A549 (cell line): ENCODE results near the gene CFAP100. TPM values are rescaled to one million over a fixed set of nuclear protein-coding genes. Genes with fewer than 3 reads are reported as not detected.

Source experiments
- ATAC-seq, 2 experiments: fragments of 200-7000 bp in 1 of 2; fragments of >200 bp in 1 of 2; cut with Nextera tagmentation in 1 of 2; cut with Tn5 transposase in 1 of 2; 3 replicates each; pipeline versions ENCODE4 v1.8.0 to v1.9.1; 2018 to 2020; ENCODE audit warnings: mild to moderate bottlenecking in 1 of 2, moderate library complexity in 1 of 2
- CTCF ChIA-PET: fragments of 300-600 bp; sonication (Branson Sonifier 250); formaldehyde crosslinking; extraction: SDS; loops from one replicate; lab custom pipeline; 2021; ENCODE audit warnings: antibody characterized with exemption, inconsistent platforms; lab: Yijun Ruan, JAX
- POLR2A ChIA-PET: fragments of 350-600 bp; formaldehyde crosslinking; extraction: SDS; loops from one replicate; lab custom pipeline; 2021; ENCODE audit warnings: antibody characterized with exemption, inconsistent platforms; lab: Yijun Ruan, JAX
- DNase-seq, 2 experiments: peaks; one replicate each; pipeline versions ENCODE4 v3.0.0 to v3.0.0-alpha.2; 2011 to 2016; ENCODE audit warnings: low read depth in 1 of 2, low spot score in 1 of 2
- FAIRE-seq: peaks from 2 replicates; lab custom pipeline; 2011; peaks lifted over from hg19 to GRCh38; lab: Jason Lieb, UNC
- H3K27ac ChIP-seq, 2 experiments: fragments of >200 bp; sonication (Bioruptor Twin); formaldehyde crosslinking; 3 replicates each; pipeline ENCODE4 v1.5.1; 2016 to 2017
- H3K4me1 ChIP-seq: fragments of >200 bp; sonication (Bioruptor Twin); formaldehyde crosslinking; 3 replicates; pipeline ENCODE4 v1.6.1; 2016
- H3K4me2 ChIP-seq: fragments of >200 bp; sonication (Bioruptor Twin); formaldehyde crosslinking; 3 replicates; pipeline ENCODE4 v1.6.1; 2016
- H3K4me3 ChIP-seq: fragments of >200 bp; sonication (Bioruptor Twin); formaldehyde crosslinking; 3 replicates; pipeline ENCODE4 v1.5.1; 2016
- H3K9me3 ChIP-seq: fragments of >200 bp; sonication (Bioruptor Twin); formaldehyde crosslinking; 3 replicates; pipeline ENCODE4 v1.6.1; 2016
- CBX2 ChIP-seq: fragments of 200-600 bp; sonication (generic); IDR thresholded peaks from 2 replicates; pipeline ENCODE4 v1.6.1; 2016; ENCODE audit warnings: low read depth, mild to moderate bottlenecking, borderline replicate concordance
- CBX8 ChIP-seq: fragments of 200-600 bp; sonication (generic); IDR thresholded peaks from 2 replicates; pipeline ENCODE4 v1.6.1; 2016
- CEBPB ChIP-seq, 2 experiments: fragments of >200 bp in 1 of 2; sonication (Bioruptor Twin) in 1 of 2; formaldehyde crosslinking in 1 of 2; IDR thresholded peaks; 2 replicates each; pipeline ENCODE4 v1.6.1; 2012 to 2016
- CHD2 ChIP-seq: fragments of 150-350 bp; IDR thresholded peaks from 2 replicates; pipeline ENCODE4 v1.6.1; 2014; ENCODE audit warnings: low read length; ENCODE audit not compliant: partially characterized antibody
- ESRRA ChIP-seq: fragments of 150-350 bp; IDR thresholded peaks from 2 replicates; pipeline ENCODE4 v1.6.1; 2014; ENCODE audit warnings: mild to moderate bottlenecking, low read length, borderline replicate concordance
- FOSL2 ChIP-seq, 2 experiments: fragments of 450-650 bp in 1 of 2; fragments of >200 bp in 1 of 2; sonication (Bioruptor Twin) in 1 of 2; formaldehyde crosslinking; IDR thresholded peaks; 2 replicates each; pipeline versions ENCODE4 v1.5.0 to v1.6.1; 2016 to 2020; ENCODE audit warnings: mild to moderate bottlenecking in 1 of 2, moderate library complexity in 1 of 2
- GATA3 ChIP-seq: IDR thresholded peaks from 2 replicates; pipeline ENCODE4 v1.6.1; 2012; ENCODE audit warnings: borderline replicate concordance
- HDAC2 ChIP-seq: fragments of 200-600 bp; sonication (generic); IDR thresholded peaks from 2 replicates; pipeline ENCODE4 v1.6.1; 2016
- JUN ChIP-seq, 2 experiments: fragments of >200 bp; sonication (Bioruptor Twin); formaldehyde crosslinking; IDR thresholded peaks; 2 replicates in 1 of 2; 3 replicates in 1 of 2; pipeline ENCODE4 v1.6.1; 2016 to 2017
- MAFK ChIP-seq: fragments of 450-650 bp; IDR thresholded peaks from 2 replicates; pipeline ENCODE4 v1.6.1; 2014; ENCODE audit not compliant: partially characterized antibody
- NFE2L2 ChIP-seq: fragments of 150-350 bp; conservative IDR thresholded peaks from 2 replicates; pipeline ENCODE4 v1.6.1; 2014; ENCODE audit warnings: low read length
- NPAS2 ChIP-seq: fragments of 250-450 bp; sonication (Bioruptor Pico); IDR thresholded peaks from 2 replicates; pipeline ENCODE4 v1.8.0; 2022; ENCODE audit warnings: mild to moderate bottlenecking, moderate library complexity, borderline replicate concordance
- NR3C1 ChIP-seq: fragments of >200 bp; sonication (Bioruptor Twin); formaldehyde crosslinking; IDR thresholded peaks from 3 replicates; pipeline ENCODE4 v1.6.1; 2017
- RAD21 ChIP-seq, 2 experiments: fragments of >200 bp in 1 of 2; sonication (Bioruptor Twin) in 1 of 2; formaldehyde crosslinking in 1 of 2; IDR thresholded peaks in 1 of 2; conservative IDR thresholded peaks in 1 of 2; 2 replicates in 1 of 2; 3 replicates in 1 of 2; pipeline ENCODE4 v1.6.1; 2012 to 2018; ENCODE audit warnings: inconsistent platforms in 1 of 2
- RCOR1 ChIP-seq: fragments of 150-350 bp; IDR thresholded peaks from 2 replicates; pipeline ENCODE4 v1.6.1; 2014; ENCODE audit warnings: antibody characterized with exemption, low read length, low read depth
- RFX5 ChIP-seq: fragments of 450-650 bp; IDR thresholded peaks from 2 replicates; pipeline ENCODE4 v1.7.1; 2014; ENCODE audit warnings: antibody characterized with exemption, mild to moderate bottlenecking, moderate library complexity
- RNF2 ChIP-seq: fragments of 200-600 bp; sonication (generic); IDR thresholded peaks from 2 replicates; pipeline ENCODE4 v1.6.1; 2016; ENCODE audit warnings: low read depth, mild to moderate bottlenecking, antibody characterized with exemption, moderate library complexity, borderline replicate concordance
- SMC3 ChIP-seq: fragments of >200 bp; sonication (Bioruptor Twin); formaldehyde crosslinking; IDR thresholded peaks from 3 replicates; pipeline ENCODE4 v1.6.1; 2018; ENCODE audit warnings: inconsistent platforms
- TFCP2L1 ChIP-seq: fragments of 250-450 bp; sonication (Bioruptor Pico); IDR thresholded peaks from 2 replicates; pipeline ENCODE4 v1.5.0; 2021; ENCODE audit warnings: mild to moderate bottlenecking
- ZC3H11A ChIP-seq: fragments of 450-650 bp; IDR thresholded peaks from 2 replicates; pipeline ENCODE4 v1.6.1; 2014; ENCODE audit warnings: antibody characterized with exemption, mild to moderate bottlenecking
- ZFP36 ChIP-seq: fragments of 450-650 bp; IDR thresholded peaks from 2 replicates; pipeline ENCODE4 v1.6.1; 2014; ENCODE audit warnings: borderline replicate concordance; ENCODE audit not compliant: partially characterized antibody
- WGBS: methylation state at CpG from one replicate; pipeline ENCODE4 v1.1.6; 2017; ENCODE audit errors: missing lambda C conversion rate; 5-methylcytosine and 5-hydroxymethylcytosine counted together
- polyA plus RNA-seq, 4 experiments: library from polyadenylated mRNA; depleted of rRNA in 3 of 4; stranded (reverse); fragments of >200 nt; fragmentation: RNase III in 1 of 4; extraction: RNeasy Plus Mini Kit Qiagen cat#74134 plus additional on column Dnase treatment in 1 of 4; gene quantifications; 2 replicates in 3 of 4; 3 replicates in 1 of 4; pipeline ENCODE4 v1.2.3, GENCODE V29; 2011 to 2017
- TF ChIP-seq, protein P1 (sequence below): IDR thresholded peaks from 2 replicates; pipeline ENCODE4 v1.6.1; 2012; ENCODE audit warnings: low read depth, borderline replicate concordance
- TF ChIP-seq, protein P2 (sequence below): IDR thresholded peaks from 2 replicates; pipeline ENCODE4 v1.6.1; 2012
- TF ChIP-seq, protein P3 (sequence below): fragments of >200 bp; sonication (Bioruptor Twin); formaldehyde crosslinking; IDR thresholded peaks from 2 replicates; pipeline ENCODE4 v1.6.1; 2016

Gene CFAP100
- polyA plus RNA-seq, 2 of the 4 experiments (the other 2 are of a cell fraction) = not detected

DNA sequence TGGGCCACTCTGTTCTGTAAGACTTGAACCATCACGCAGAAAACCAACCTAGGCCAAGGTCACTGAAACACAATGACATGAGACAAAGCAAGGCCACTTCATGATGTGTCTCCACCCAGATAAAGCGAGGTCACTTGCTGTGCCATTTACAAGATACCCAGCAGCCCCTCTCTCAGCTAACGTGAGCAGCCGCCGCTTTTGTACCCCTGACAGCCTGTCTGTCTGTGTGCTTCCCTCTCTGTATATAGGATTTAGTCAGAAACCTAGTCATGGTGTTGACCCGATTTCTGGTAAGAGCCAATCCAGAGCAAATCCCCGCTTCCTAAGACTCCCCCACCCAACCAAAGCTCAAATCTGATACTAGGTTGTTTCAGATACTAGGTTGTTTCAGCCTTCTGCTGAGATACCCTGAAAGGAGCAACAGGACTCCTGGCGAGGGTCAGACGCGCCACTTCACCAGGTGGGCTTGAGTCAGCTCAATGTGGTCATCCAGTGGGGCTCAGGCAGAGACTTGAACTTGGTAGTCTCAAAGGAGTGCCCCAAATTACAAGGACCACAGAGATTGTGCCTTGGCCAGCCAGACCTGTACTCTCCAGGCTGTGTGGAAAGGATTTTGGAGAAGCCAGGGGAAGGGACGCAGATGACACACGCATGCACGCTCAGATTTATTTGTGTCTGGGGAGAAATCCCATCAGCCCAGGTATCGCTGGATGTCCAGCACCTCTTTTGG lies 84.0 kb downstream of the CFAP100 start:
- Histone ChIP-seq H3K4me1 (peaks cover 5% of the 10 kb centered on the region; the same call in 2 of the 3 replicates), H3K27ac (no peak overlapping the region), H3K9me3 (no peaks in the 10 kb centered on the region), H3K4me2 (no peak overlapping the region), H3K4me3 (no peak overlapping the region)
- TF ChIP-seq MAFK = no peak
- TF ChIP-seq RCOR1 = no peak
- TF ChIP-seq RNF2 = no peak
- no peak for TF ChIP-seq CBX8
- TF ChIP-seq, protein P1, sequence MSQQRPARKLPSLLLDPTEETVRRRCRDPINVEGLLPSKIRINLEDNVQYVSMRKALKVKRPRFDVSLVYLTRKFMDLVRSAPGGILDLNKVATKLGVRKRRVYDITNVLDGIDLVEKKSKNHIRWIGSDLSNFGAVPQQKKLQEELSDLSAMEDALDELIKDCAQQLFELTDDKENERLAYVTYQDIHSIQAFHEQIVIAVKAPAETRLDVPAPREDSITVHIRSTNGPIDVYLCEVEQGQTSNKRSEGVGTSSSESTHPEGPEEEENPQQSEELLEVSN = no peak
- TF ChIP-seq HDAC2 = no peak
- no peak for TF ChIP-seq ZC3H11A
- no peak for TF ChIP-seq CBX2
- no peak for TF ChIP-seq CEBPB (IDR thresholded peaks at IDR 0.05)
- TF ChIP-seq, protein P2, sequence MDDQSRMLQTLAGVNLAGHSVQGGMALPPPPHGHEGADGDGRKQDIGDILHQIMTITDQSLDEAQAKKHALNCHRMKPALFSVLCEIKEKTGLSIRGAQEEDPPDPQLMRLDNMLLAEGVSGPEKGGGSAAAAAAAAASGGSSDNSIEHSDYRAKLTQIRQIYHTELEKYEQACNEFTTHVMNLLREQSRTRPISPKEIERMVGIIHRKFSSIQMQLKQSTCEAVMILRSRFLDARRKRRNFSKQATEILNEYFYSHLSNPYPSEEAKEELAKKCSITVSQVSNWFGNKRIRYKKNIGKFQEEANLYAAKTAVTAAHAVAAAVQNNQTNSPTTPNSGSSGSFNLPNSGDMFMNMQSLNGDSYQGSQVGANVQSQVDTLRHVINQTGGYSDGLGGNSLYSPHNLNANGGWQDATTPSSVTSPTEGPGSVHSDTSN = no peak
- no peak for TF ChIP-seq ESRRA
- TF ChIP-seq JUN (IDR thresholded peaks at IDR 0.05) = no peak
- TF ChIP-seq, protein P3, sequence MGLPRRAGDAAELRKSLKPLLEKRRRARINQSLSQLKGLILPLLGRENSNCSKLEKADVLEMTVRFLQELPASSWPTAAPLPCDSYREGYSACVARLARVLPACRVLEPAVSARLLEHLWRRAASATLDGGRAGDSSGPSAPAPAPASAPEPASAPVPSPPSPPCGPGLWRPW = no peak
- TF ChIP-seq SMC3 = no peak
- TF ChIP-seq CHD2 = no peak
- TF ChIP-seq NR3C1 = no peak
- TF ChIP-seq TFCP2L1 (CRISPR knock-in tag) = no peak
- POLR2A ChIA-PET = no interaction called here
- DNase-seq (no peak), FAIRE-seq (no peak), ATAC-seq (no peak)
- CTCF ChIA-PET = no interaction called here
- WGBS = 92% methylated on average over 9 of the region's 14 CpGs

DNA sequence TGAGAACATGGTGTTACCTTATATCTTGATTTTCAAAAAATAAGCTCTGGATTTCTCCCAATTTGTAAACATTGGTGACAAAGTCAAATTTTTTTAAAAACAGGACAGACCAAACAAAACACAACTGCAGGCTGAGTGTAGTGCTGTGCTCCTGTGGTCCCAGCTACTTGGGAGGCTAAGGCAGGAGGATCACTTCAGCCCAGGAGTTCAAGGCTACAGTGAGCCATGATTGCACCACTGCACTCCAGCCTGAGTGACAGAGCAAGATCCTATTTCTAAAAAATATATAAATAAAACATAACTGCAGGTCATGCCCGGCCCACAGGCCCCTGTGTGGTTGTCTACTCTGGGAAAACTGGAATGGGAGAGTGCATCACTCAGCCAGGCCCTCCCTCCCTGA lies 84.9 kb downstream of the CFAP100 start:
- no peaks in the 10 kb centered on the region for H3K9me3 ChIP-seq
- 0 out of 3 replicates have a peak, but pooled peaks cover 3% of the 10 kb centered on the region for H3K4me1 ChIP-seq
- no peak for TF ChIP-seq RCOR1
- no peak for TF ChIP-seq FOSL2 (IDR thresholded peaks at IDR 0.05)
- TF ChIP-seq FOSL2 (CRISPR knock-in tag; IDR thresholded peaks at IDR 0.05) = no peak
- no peak for TF ChIP-seq ZC3H11A
- TF ChIP-seq GATA3 = no peak
- no peak for TF ChIP-seq NPAS2 (CRISPR knock-in tag)
- TF ChIP-seq RFX5 = no peak
- TF ChIP-seq, protein P1 = no peak
- no peak for TF ChIP-seq ZFP36
- TF ChIP-seq RAD21 (conservative IDR thresholded peaks at IDR 0.05 in 1 of 2, IDR thresholded peaks at IDR 0.05 in 1 of 2) = no peak
- no peak for TF ChIP-seq NFE2L2
- H3K4me3 ChIP-seq = no peak overlapping the region
- DNase-seq = no peak
- no peak for FAIRE-seq
- 56% methylated on average over 1 of the region's 1 CpG for WGBS
- ChIA-PET POLR2A (no interaction called here), CTCF (no interaction called here)
- no peak overlapping the region for H3K27ac ChIP-seq
- no peak for ATAC-seq
- H3K4me2 ChIP-seq = no peak overlapping the region
